NT2/D1 (cell line): ENCODE results near the gene FBXL7.

Experiments
- SUZ12 ChIP-seq: IDR thresholded peaks from 2 replicates; pipeline ENCODE4 v1.6.1; 2011; ENCODE audit not compliant: insufficient read length, insufficient read depth; ENCODE audit errors: extremely low read depth
- YY1 ChIP-seq: IDR thresholded peaks from 2 replicates; pipeline ENCODE4 v1.6.1; 2011; ENCODE audit not compliant: insufficient read length, insufficient read depth
- ZNF274 ChIP-seq: IDR thresholded peaks from 2 replicates; pipeline ENCODE4 v1.6.1; 2011; ENCODE audit warnings: mild to moderate bottlenecking, low read depth, low read length

GRCh38 chr5:15513431-15513830 is 13.5 kb downstream of the FBXL7 start:
- TF ChIP-seq ZNF274 (no peak), YY1 (no peak), SUZ12 (no peak)
